Prostate gland (tissue), 2 donors: ENCODE measurements around the gene B4GALT1. TPM values are rescaled to one million over a fixed set of nuclear protein-coding genes. Genes with fewer than 3 reads are reported as not detected.
"Not testable (repeated sequence)": the region's sequence is repeated elsewhere in the genome, so short reads cannot be mapped to it uniquely, and the experiment has no call there.

Experiments used
- DNase-seq: peaks from one replicate; pipeline ENCODE4 v3.0.0-alpha.2; 2019; ENCODE audit warnings: low spot score
- H3K27ac ChIP-seq, 2 donors: fragments of 200-600 bp; sonication (generic); 2 replicates each; pipeline ENCODE4 v1.5.1; 2017 to 2019
- H3K27me3 ChIP-seq: fragments of 200-600 bp; sonication (generic); replicated peaks from 2 replicates; pipeline ENCODE4 v1.5.1; 2019; ENCODE audit not compliant: insufficient read depth
- H3K36me3 ChIP-seq, 2 donors: fragments of 200-600 bp; sonication (generic); 1 replicate in 1 of 2; 2 replicates in 1 of 2; pipeline versions ENCODE4 v1.5.1 to v1.8.1; 2017 to 2019
- H3K4me1 ChIP-seq: fragments of 200-600 bp; sonication (generic); replicated peaks from 2 replicates; pipeline ENCODE4 v1.5.1; 2019
- H3K4me3 ChIP-seq, 2 donors: fragments of 200-600 bp; sonication (generic); 2 replicates each; pipeline ENCODE4 v1.5.1; 2017 to 2019
- H3K9me3 ChIP-seq: fragments of 200-600 bp; sonication (generic); 2 replicates; pipeline ENCODE4 v1.5.1; 2017
- POLR2A ChIP-seq: fragments of 450-650 bp; IDR thresholded peaks from one replicate; pipeline ENCODE4 v1.6.1; 2016; ENCODE audit warnings: antibody characterized with exemption, mild to moderate bottlenecking
- POLR2AphosphoS5 ChIP-seq: sonication (generic); formaldehyde crosslinking; IDR thresholded peaks from one replicate; pipeline ENCODE4 v1.6.1; 2017; ENCODE audit warnings: antibody characterized with exemption
- WGBS: methylation state at CpG from one replicate; pipeline ENCODE4 v1.1.5; 2018; 5-methylcytosine and 5-hydroxymethylcytosine counted together
- intact Hi-C: fragments of 100-400 bp; cut with DNase I; formaldehyde crosslinking; loops from one replicate; pipeline ENCODE4 v1.14.2; 2022
- total RNA-seq, 2 donors: library from RNA; depleted of rRNA; stranded (reverse); fragments of >200 nt; gene quantifications; one replicate each; pipeline ENCODE4 v1.1.0, GENCODE V29; 2016
- TF ChIP-seq, protein P1 (sequence below), 4 experiments: fragments of 200-600 bp in 2 of 4; fragments of 450-650 bp in 2 of 4; sonication (generic) in 2 of 4; IDR thresholded peaks; 1 replicate in 3 of 4; 2 replicates in 1 of 4; pipeline ENCODE4 v1.5.1; 2016 to 2019; ENCODE audit warnings: antibody characterized with exemption in 4 of 4, mild to moderate bottlenecking in 2 of 4, moderate library complexity in 2 of 4

The B4GALT1 gene
- total RNA-seq, 2 donors from 2014 or later = 153 to 185 TPM

DNA sequence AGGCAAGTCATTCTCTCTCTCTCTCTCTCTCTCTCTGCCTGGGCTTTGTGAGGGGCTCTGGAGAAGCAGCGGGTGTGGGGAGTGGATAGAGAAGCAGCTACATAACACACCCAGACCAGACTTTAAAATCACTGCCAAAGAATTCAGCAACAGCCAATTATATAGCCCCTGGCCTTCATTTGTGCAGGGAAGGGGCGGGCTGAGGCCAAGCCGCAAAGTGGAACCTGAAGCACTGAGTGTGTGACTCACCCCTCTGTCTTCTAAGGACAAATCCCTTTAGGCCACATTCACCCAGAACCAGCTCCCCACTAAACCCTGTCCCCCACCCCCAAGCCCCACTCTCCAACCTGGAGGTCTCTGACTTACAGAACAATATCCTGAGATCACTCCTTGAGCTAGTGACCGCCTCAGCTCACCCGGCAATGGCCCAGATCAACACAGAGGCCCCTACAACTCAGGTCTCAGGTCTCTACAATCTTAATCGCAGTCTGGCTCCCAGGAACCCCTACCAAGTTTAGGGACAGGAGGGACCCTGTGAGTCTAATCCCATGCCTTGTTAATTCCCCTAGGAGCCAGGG is 6.0 kb downstream of the B4GALT1 start:
- Histone ChIP-seq H3K27me3 (no peaks in the 10 kb centered on the region), H3K9me3 (no peaks in the 10 kb centered on the region), H3K27ac (peak overlapping the region; percentile 97), H3K4me3 (no peak overlapping the region), H3K36me3 (no peaks in the 10 kb centered on the region), H3K4me1 (peaks cover 38% of the 10 kb centered on the region)
- 31% methylated on average over 6 of the region's 6 CpGs for WGBS
- DNase-seq = peak; percentile 67
- intact Hi-C loops = no loop called here
- TF ChIP-seq POLR2A (peak; percentile 55), POLR2AphosphoS5 (peak; percentile 35)
- TF ChIP-seq, protein P1, sequence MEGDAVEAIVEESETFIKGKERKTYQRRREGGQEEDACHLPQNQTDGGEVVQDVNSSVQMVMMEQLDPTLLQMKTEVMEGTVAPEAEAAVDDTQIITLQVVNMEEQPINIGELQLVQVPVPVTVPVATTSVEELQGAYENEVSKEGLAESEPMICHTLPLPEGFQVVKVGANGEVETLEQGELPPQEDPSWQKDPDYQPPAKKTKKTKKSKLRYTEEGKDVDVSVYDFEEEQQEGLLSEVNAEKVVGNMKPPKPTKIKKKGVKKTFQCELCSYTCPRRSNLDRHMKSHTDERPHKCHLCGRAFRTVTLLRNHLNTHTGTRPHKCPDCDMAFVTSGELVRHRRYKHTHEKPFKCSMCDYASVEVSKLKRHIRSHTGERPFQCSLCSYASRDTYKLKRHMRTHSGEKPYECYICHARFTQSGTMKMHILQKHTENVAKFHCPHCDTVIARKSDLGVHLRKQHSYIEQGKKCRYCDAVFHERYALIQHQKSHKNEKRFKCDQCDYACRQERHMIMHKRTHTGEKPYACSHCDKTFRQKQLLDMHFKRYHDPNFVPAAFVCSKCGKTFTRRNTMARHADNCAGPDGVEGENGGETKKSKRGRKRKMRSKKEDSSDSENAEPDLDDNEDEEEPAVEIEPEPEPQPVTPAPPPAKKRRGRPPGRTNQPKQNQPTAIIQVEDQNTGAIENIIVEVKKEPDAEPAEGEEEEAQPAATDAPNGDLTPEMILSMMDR (IDR thresholded peaks at IDR 0.05) = no peak

- H3K36me3 ChIP-seq, intact Hi-C loops, H3K4me3 ChIP-seq, DNase-seq, H3K27me3 ChIP-seq, H3K9me3 ChIP-seq: not testable (repeated sequence)
- peaks cover 38% of the 10 kb centered on the region for H3K4me1 ChIP-seq
- H3K27ac ChIP-seq = peak overlapping the region; percentile 97
- 74% methylated on average over 9 of the region's 9 CpGs for WGBS
Measured at GRCh38 chr9:33160446-33160845, 6.7 kb downstream of the B4GALT1 start.

GRCh38 chr9:33159777-33160127 is 7.4 kb downstream of the B4GALT1 start:
- TF ChIP-seq, protein P1 (IDR thresholded peaks at IDR 0.05) = no peak
- TF ChIP-seq POLR2A = no peak
- no peak for TF ChIP-seq POLR2AphosphoS5
- Histone ChIP-seq H3K9me3 (no peaks in the 10 kb centered on the region), H3K27me3 (no peaks in the 10 kb centered on the region), H3K4me3 (no peak overlapping the region), H3K36me3 (no peaks in the 10 kb centered on the region), H3K4me1 (peaks cover 38% of the 10 kb centered on the region), H3K27ac (peak overlapping the region; percentile 97)
- 0% methylated on average over 1 of the region's 1 CpG for WGBS
- DNase-seq = peak; percentile 43
- intact Hi-C loops = no loop called here

DNA sequence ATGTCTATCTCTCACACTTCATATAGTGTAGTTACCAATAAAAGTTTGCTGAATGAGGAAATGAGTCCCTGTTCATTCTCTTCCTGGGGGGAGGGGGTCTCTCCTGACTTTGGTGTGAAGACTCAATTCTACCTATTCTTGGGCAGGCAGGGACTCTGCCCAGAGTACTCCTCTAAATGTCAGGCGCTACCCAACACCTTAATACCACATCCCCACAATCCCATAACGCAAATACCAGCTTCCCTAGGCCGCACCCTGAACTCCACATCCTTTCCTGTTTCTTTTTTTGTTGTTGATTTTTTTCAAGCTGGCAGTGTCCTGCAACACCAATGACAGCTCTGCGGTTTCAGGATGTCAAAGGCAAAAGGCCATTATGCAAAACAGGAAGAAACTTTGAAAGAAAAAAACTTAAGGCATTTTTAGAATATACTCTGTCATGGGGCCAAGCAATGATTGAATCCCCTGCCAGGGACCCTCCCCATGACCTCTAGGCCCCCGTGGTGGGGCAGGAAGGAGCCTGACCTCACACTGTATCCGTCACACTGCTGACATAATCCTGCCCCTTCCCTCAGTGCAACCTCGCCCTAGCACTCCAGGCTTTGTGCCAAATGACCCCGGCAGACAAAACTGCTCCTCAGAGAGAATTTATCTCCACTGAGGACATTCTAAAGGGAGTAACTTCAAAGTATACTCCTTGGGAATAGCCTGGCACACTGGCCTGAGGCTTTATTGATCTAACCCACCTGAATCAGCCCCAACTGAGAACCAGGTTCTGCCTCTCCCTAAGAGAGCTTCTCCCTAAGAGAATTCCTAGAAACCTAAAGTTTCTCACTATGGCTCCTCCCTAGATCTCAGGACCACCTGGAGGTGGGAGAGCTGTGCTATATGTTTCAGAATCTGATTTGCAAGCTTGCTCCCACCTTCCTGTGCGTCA is 8.0 kb downstream of the B4GALT1 start:
- Histone ChIP-seq H3K4me3 (no peak overlapping the region), H3K27ac (peak overlapping the region; percentile 97), H3K27me3 (no peaks in the 10 kb centered on the region), H3K4me1 (peaks cover 36% of the 10 kb centered on the region), H3K9me3 (no peaks in the 10 kb centered on the region), H3K36me3 (no peaks in the 10 kb centered on the region)
- TF ChIP-seq POLR2AphosphoS5 = peak; percentile 14
- TF ChIP-seq, protein P1 (IDR thresholded peaks at IDR 0.05) = no peak
- DNase-seq = no peak
- intact Hi-C loops = no loop called here
- 35% methylated on average over 9 of the region's 9 CpGs for WGBS

GRCh38 chr9:33157960-33158842 is 8.9 kb downstream of the B4GALT1 start:
- peak overlapping the region; percentile 97 for H3K27ac ChIP-seq
- H3K36me3 ChIP-seq = no peaks in the 10 kb centered on the region
- DNase-seq = no peak
- H3K9me3 ChIP-seq = no peaks in the 10 kb centered on the region
- H3K4me3 ChIP-seq = no peak overlapping the region
- peaks cover 28% of the 10 kb centered on the region for H3K4me1 ChIP-seq
- H3K27me3 ChIP-seq = no peaks in the 10 kb centered on the region
- 37% methylated on average over 6 of the region's 6 CpGs for WGBS
- intact Hi-C loops = no loop called here
- TF ChIP-seq POLR2A (no peak), POLR2AphosphoS5 (no peak)
- TF ChIP-seq, protein P1 (IDR thresholded peaks at IDR 0.05) = no peak
